ENCODE data around the gene AP3M1. TPM values are rescaled to one million over a fixed set of nuclear protein-coding genes. Genes with fewer than 3 reads are reported as not detected.
"Not testable (repeated sequence)": the region's sequence is repeated elsewhere in the genome, so short reads cannot be mapped to it uniquely, and the experiment has no call there.

The AP3M1 gene
- total RNA-seq, 1 donor from 2014 or later, result 33.1 TPM

- TF ChIP-seq CTCF (IDR thresholded peaks at IDR 0.05), result no peak
- H3K36me3 ChIP-seq, result peaks cover 17% of the 10 kb centered on the region
- intact Hi-C loops (cut with DNase I), result no loop called here
- peaks cover 32% of the 10 kb centered on the region for H3K4me1 ChIP-seq
- H3K27ac ChIP-seq, result no peak overlapping the region
- ATAC-seq (no peak), DNase-seq (no peak)
- no peaks in the 10 kb centered on the region for H3K27me3 ChIP-seq
- H3K9me3 ChIP-seq, result no peaks in the 10 kb centered on the region
- H3K4me3 ChIP-seq, result no peak overlapping the region
Observed at GRCh38 chr10:74145133-74145532, 5.5 kb downstream of the AP3M1 start.

GRCh38 chr10:74140553-74140952 is 10.1 kb downstream of the AP3M1 start:
- H3K27me3 ChIP-seq, result no peaks in the 10 kb centered on the region
- intact Hi-C loops (cut with DNase I), result no loop called here
- no peak overlapping the region for H3K27ac ChIP-seq
- H3K4me3 ChIP-seq, result no peak overlapping the region
- TF ChIP-seq CTCF (IDR thresholded peaks at IDR 0.05), result no peak
- no peak for ATAC-seq
- H3K36me3 ChIP-seq, result peaks cover 30% of the 10 kb centered on the region
- no peak for DNase-seq
- H3K9me3 ChIP-seq, result no peaks in the 10 kb centered on the region
- peaks cover 10% of the 10 kb centered on the region for H3K4me1 ChIP-seq

- H3K9me3 ChIP-seq, result no peaks in the 10 kb centered on the region
- H3K27ac ChIP-seq, result no peak overlapping the region
- ATAC-seq (peak; percentile 38), DNase-seq (no peak)
- no peak overlapping the region for H3K4me3 ChIP-seq
- H3K4me1 ChIP-seq, result peaks cover 4% of the 10 kb centered on the region
- intact Hi-C loops (cut with DNase I), result no loop called here
- H3K36me3 ChIP-seq, result peaks cover 33% of the 10 kb centered on the region
- no peak for TF ChIP-seq CTCF (IDR thresholded peaks at IDR 0.05)
- no peaks in the 10 kb centered on the region for H3K27me3 ChIP-seq
Observed at GRCh38 chr10:74139981-74140380, 10.6 kb downstream of the AP3M1 start.

GRCh38 chr10:74138596-74138995 is 12.0 kb downstream of the AP3M1 start:
- H3K4me3 ChIP-seq; H3K27me3 ChIP-seq; intact Hi-C loops (cut with DNase I); ATAC-seq; DNase-seq; H3K9me3 ChIP-seq; H3K27ac ChIP-seq; H3K4me1 ChIP-seq: not testable (repeated sequence)
- H3K36me3 ChIP-seq, result peaks cover 47% of the 10 kb centered on the region

GRCh38 chr10:74137992-74138391 is 12.6 kb downstream of the AP3M1 start:
- Histone ChIP-seq H3K4me3 (no peak overlapping the region), H3K27me3 (no peaks in the 10 kb centered on the region), H3K4me1 (no peaks in the 10 kb centered on the region), H3K9me3 (no peaks in the 10 kb centered on the region), H3K36me3 (peaks cover 53% of the 10 kb centered on the region), H3K27ac (no peak overlapping the region)
- ATAC-seq, result no peak
- TF ChIP-seq CTCF (IDR thresholded peaks at IDR 0.05), result no peak
- no peak for DNase-seq
- intact Hi-C loops (cut with DNase I), result no loop called here

GRCh38 chr10:74135452-74135851 is 15.2 kb downstream of the AP3M1 start:
- no peaks in the 10 kb centered on the region for H3K9me3 ChIP-seq
- H3K4me1 ChIP-seq, result no peaks in the 10 kb centered on the region
- H3K27ac ChIP-seq, result no peak overlapping the region
- no peaks in the 10 kb centered on the region for H3K27me3 ChIP-seq
- peaks cover 78% of the 10 kb centered on the region for H3K36me3 ChIP-seq
- intact Hi-C loops (cut with DNase I), result no loop called here
- DNase-seq, result no peak
- no peak overlapping the region for H3K4me3 ChIP-seq
- no peak for ATAC-seq
- TF ChIP-seq CTCF (IDR thresholded peaks at IDR 0.05), result no peak

Data from upper lobe of right lung (tissue), 1 donor.